ENCODE data around the gene ZCCHC3.

ZCCHC3 gene

DNA sequence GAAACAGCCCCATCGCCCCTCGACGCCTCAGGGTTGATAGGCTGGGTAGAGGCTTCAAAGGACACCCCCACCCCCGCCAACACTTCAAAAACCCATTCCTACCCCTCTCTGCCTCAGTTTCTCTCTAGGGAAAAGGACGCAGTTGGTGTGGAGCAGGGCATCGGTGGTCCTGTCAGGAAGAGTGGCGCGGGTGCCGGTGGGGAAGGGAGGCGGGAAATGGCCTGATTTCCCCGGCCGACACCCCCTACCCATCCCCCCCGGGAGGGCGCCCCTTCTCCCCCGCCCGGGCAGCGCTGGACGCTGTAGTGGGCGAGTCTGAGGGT, 49.9 kb downstream of the ZCCHC3 start:
- no peak for DNase-seq

GRCh38 chr20:347640-348484, 50.5 kb downstream of the ZCCHC3 start:
- DNase-seq: peak; percentile 97 to 98

DNA sequence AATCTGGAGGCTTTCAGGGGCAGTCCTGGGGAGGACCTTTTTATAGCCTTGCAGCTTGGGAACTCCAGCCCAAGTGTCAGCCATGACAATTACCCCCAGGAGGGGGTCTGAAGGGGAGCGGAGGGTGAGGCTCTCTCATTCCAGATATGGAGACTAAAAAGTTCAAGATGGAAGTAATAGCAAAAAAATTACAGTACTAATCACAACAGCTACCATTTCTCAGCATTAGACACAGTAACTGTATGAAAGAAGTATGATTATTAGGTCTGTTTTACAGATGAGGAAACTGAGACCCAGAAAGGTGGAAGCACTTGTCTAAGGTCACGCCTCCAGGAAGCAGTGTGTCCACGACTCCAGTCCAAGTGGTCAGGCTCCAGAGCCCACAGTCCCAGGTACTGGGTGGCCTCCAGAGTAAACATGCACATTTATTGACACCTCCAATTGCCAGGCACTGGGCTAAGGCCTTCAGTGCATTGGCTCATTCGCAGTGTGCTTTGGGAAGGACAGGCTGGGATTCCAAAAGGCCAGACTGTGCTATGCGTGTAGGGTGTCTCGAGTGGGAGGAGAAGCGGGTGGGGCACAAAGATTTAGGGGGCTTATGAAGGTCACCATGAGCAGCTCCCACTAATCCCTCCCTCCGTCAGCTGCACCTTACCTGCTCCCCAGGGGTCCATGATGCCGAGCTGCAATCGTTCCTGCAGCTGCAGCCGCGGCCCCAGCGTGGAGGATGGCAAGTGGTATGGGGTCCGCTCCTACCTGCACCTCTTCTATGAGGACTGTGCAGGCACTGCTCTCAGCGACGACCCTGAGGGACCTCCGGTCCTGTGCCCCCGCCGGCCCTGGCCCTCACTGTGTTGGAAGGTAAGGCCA, 51.8 kb downstream of the ZCCHC3 start:
- DNase-seq: no peak
